Upper lobe of left lung (tissue), 4 donors: ENCODE results near the gene RYR3.

Source experiments
- EP300 ChIP-seq, 4 donors: sonication (generic); formaldehyde crosslinking; IDR thresholded peaks; one replicate each; pipeline ENCODE4 v1.5.1; 2017; ENCODE audit warnings: antibody characterized with exemption in 4 of 4, control low read depth in 2 of 4
- POLR2A ChIP-seq, 4 donors: fragments of 450-650 bp; IDR thresholded peaks; one replicate each; pipeline ENCODE4 v1.5.1; 2016 to 2017; ENCODE audit warnings: antibody characterized with exemption in 4 of 4, mild to moderate bottlenecking in 2 of 4
- POLR2AphosphoS5 ChIP-seq, 2 donors: sonication (generic); formaldehyde crosslinking; IDR thresholded peaks; one replicate each; pipeline ENCODE4 v1.5.1; 2017; ENCODE audit warnings: antibody characterized with exemption in 2 of 2
- TF ChIP-seq, protein P1 (sequence below), 6 experiments: fragments of 450-650 bp in 4 of 6; fragments of 200-600 bp in 2 of 6; sonication (generic) in 2 of 6; IDR thresholded peaks; one replicate each; pipeline ENCODE4 v1.5.1; 2016 to 2019; ENCODE audit warnings: antibody characterized with exemption in 6 of 6

GRCh38 chr15:33778852-33779251 lies 468.1 kb downstream of the RYR3 start:
- TF ChIP-seq, protein P1, sequence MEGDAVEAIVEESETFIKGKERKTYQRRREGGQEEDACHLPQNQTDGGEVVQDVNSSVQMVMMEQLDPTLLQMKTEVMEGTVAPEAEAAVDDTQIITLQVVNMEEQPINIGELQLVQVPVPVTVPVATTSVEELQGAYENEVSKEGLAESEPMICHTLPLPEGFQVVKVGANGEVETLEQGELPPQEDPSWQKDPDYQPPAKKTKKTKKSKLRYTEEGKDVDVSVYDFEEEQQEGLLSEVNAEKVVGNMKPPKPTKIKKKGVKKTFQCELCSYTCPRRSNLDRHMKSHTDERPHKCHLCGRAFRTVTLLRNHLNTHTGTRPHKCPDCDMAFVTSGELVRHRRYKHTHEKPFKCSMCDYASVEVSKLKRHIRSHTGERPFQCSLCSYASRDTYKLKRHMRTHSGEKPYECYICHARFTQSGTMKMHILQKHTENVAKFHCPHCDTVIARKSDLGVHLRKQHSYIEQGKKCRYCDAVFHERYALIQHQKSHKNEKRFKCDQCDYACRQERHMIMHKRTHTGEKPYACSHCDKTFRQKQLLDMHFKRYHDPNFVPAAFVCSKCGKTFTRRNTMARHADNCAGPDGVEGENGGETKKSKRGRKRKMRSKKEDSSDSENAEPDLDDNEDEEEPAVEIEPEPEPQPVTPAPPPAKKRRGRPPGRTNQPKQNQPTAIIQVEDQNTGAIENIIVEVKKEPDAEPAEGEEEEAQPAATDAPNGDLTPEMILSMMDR (IDR thresholded peaks at IDR 0.05), result no peak
- TF ChIP-seq POLR2AphosphoS5 (IDR thresholded peaks at IDR 0.05) (no peak), POLR2A (IDR thresholded peaks at IDR 0.05) (no peak), EP300 (IDR thresholded peaks at IDR 0.05) (no peak)
